LNCAP (cell line): Measurements from ENCODE around the gene CDK11B.
A peak's percentile ranks its signal among the peaks of the same experiment; 100 is the strongest.

Source experiments
- CTCF ChIP-seq: fragments of 450-650 bp; IDR thresholded peaks from 2 replicates; pipeline ENCODE4 v1.5.1; 2017; ENCODE audit warnings: mild to moderate bottlenecking

Gene CDK11B

GRCh38 chr1:1602968-1603506 lies 55.8 kb downstream of the CDK11B start:
- no peak for TF ChIP-seq CTCF

DNA sequence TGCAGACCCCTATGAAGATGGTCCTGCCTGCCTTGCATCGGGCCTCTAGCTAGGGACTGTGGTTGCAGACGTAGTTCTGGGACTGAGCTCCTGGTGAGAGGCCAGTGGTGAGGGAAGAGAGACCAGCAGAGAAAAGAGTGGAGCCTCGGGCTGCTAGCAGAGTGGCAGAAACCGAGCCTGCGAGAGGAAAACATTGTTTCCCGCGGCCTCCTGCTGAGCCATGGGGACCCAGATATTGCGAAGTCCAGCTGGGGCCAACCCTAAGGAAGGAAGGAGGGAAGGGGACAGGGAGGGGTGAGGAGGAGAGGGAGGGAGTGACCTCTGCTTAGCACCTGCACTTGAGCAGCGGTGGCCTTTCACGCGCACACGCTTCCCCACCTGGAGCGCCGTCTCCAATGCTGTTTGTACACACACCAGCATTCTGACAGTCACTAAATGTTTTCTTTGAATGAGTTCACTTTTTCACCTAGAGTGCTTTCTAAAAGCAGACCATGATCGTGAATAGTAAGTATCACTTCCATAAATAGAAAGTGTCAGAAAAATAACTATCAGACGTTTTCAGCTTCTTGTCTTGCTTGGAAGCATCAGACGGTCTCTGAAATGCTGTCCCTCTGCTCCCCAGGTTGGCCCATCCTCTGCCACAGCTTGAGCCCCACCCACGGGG lies 56.4 kb downstream of the CDK11B start:
- no peak for TF ChIP-seq CTCF

GRCh38 chr1:1601564-1602303 lies 57.1 kb downstream of the CDK11B start:
- TF ChIP-seq CTCF: no peak

DNA sequence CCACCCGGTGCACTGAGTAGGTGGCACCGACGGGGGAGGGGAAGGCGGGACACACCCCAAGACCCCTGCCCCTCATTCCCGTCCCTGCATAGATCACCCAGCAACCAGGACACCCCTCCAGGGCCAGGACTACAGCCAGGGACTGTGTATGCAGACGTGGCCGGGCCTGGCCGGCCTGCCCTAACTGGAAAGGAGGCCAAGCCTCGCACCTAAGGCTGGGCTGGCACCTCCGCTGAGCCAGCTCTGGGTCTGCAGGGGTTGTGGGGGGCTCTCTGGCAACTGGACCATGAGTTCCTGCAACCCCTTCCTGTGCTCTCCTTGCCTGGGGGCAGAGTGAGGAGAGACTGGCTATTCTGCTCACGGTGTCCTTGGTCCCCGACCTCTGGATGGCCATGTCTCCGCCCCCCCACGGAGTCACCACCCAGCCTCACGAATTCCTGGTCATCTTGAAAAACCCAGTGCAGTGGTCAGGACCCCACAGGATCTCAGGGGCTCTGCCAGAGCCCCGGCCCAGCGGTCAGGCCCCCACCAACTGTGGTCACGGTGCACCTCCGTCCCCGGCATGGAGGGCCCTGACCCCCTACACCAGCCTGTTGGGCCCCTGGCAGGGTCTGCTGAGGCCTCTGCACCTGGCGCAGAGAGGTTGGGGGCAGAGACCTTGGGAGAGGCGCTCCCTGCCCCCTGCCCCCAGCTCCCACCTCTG lies 57.8 kb downstream of the CDK11B start:
- no peak for TF ChIP-seq CTCF

DNA sequence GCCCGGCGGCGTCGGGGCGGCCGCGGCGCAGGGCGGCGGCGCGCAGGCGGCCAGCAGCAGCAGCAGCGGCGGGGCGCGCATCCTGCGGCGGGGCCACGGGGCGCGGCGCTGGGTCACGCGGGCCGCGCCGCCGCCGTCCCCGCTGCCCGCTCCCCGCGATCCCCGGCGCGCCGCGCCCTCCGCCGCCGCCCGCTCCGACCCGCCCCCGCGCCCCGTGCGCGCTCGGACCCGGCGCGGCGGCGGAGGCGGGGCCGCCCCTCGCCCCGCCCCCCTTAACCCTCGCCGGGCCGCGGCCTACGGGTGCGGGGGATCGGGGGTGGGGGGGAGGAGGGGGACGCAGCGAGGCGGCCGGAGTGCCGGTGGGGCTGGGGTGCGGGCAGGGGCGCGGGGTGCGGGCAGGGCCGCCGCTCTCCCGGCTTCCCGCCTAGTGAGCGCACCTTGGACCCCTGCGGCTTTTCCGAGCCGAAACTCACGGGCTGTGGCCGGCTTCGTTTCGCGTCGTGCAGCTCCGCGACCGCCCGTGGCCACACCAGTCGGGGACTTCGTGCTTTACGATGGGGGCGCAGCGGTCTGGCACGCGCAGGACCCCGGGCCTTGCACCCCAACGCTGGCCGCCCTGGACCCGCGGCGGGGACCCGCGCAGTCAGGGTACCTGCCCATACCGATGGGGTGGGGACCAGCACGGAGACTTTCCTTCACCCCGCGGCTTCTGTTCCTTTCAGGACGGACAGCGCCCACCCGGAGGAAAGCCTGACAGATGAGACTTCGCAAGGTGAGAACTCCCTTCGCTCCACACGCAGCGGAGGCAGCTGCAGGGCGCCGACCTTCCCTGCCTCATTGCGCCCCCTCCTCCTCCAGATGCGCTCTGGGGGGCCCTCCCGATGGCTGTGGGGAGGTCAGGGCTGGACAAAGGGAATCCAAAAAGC lies 58.6 kb downstream of the CDK11B start, which contains the start of gene FNDC10:
Gene FNDC10, minus strand, starts transcription at position 201 of the 926 bp plus-strand sequence. Its CDS starts 120 bp downstream, at position 81.
- TF ChIP-seq CTCF: no peak

- peak; percentile 21; the same call in 1 of the 2 replicates for TF ChIP-seq CTCF
Measured at GRCh38 chr1:1599030-1599934, 59.5 kb downstream of the CDK11B start.
